ENCODE data around the gene CEP295NL.

DNA sequence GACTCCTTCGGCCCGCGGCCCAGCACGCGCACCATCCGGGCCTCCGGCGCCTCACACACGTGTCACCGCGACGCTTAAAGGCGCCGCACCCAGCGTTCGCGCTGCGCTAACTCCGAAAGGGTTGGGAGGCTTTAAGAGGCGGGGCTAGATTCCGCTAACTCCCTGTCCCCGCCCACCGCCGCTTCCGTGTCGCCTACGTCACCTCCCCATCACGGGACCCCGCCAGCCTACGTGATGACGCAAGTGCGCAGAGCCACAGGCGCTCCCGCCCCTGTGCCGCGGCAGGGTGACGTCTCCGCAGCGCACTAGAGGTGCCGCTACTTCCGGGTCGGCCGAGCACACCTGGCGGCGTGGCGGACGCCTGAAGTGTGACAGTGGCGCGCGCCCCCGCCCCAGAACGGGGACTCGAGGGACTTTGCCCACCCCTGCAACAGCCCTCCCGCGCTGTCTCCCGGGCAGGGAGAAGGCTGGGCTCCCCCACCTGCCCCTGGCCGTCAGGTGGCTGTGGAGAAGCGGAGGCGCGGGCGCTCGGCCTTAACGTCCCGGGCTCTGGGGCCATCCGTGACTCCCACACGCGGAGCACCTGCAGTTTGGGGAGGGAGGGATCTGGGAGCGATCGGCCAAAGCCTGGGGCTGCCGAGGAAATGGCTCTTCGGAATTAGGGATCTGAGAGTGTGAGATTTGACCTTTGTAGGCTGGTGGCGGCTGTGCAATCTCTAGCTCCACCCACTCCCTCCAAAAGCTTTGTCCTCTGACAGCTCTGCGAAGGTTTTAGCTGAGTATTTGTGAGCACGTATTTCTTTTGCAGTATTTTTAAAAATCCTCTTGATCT, 62.0 kb downstream of the CEP295NL start, which contains the start of gene USP36:
- peak; percentile 86 to 90 for TF ChIP-seq POLR2A (IDR thresholded peaks at IDR 0.05)
- TF ChIP-seq, protein P1, sequence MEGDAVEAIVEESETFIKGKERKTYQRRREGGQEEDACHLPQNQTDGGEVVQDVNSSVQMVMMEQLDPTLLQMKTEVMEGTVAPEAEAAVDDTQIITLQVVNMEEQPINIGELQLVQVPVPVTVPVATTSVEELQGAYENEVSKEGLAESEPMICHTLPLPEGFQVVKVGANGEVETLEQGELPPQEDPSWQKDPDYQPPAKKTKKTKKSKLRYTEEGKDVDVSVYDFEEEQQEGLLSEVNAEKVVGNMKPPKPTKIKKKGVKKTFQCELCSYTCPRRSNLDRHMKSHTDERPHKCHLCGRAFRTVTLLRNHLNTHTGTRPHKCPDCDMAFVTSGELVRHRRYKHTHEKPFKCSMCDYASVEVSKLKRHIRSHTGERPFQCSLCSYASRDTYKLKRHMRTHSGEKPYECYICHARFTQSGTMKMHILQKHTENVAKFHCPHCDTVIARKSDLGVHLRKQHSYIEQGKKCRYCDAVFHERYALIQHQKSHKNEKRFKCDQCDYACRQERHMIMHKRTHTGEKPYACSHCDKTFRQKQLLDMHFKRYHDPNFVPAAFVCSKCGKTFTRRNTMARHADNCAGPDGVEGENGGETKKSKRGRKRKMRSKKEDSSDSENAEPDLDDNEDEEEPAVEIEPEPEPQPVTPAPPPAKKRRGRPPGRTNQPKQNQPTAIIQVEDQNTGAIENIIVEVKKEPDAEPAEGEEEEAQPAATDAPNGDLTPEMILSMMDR (IDR thresholded peaks at IDR 0.05): peak in 3 of 4 experiments; percentile 27 to 37 (median 35)

All from gastroesophageal sphincter (tissue), 3 donors.